Psoas muscle (tissue), 8 donors: ENCODE measurements around the gene DHRS7B. TPM values are rescaled to one million over a fixed set of nuclear protein-coding genes. Genes with fewer than 3 reads are reported as not detected.
"Not testable (repeated sequence)": the region's sequence is repeated elsewhere in the genome, so short reads cannot be mapped to it uniquely, and the experiment has no call there.

Source experiments
- ATAC-seq, 4 donors: fragments of 200-7000 bp; cut with Tn5 transposase; one replicate each; pipeline ENCODE4 v1.9.1; 2020; ENCODE audit warnings: moderate library complexity in 3 of 4, mild to moderate bottlenecking in 2 of 4
- DNase-seq, 2 donors: peaks; one replicate each; pipeline ENCODE4 v3.0.0-alpha.2; 2020
- H3K27ac ChIP-seq: fragments of 200-600 bp; one replicate; pipeline ENCODE4 v1.8.0; 2022
- H3K27me3 ChIP-seq, 3 donors: fragments of 200-600 bp in 1 of 3; one replicate each; pipeline versions ENCODE4 v1.6.1 to v1.8.0; 2013 to 2022; ENCODE audit warnings: low read length in 2 of 3, mild to moderate bottlenecking in 2 of 3, moderate library complexity in 1 of 3; ENCODE audit not compliant: insufficient read depth in 3 of 3
- H3K36me3 ChIP-seq, 2 donors: fragments of 200-600 bp in 1 of 2; one replicate each; pipeline versions ENCODE4 v1.6.1 to v1.8.0; 2013 to 2022; ENCODE audit warnings: low read depth in 1 of 2, mild to moderate bottlenecking in 1 of 2, moderate library complexity in 1 of 2; ENCODE audit not compliant: insufficient read depth in 1 of 2
- H3K4me1 ChIP-seq: fragments of 200-600 bp; one replicate; pipeline ENCODE4 v1.8.0; 2022
- H3K4me3 ChIP-seq: fragments of 200-600 bp; one replicate; pipeline ENCODE4 v1.8.0; 2022; ENCODE audit warnings: mild to moderate bottlenecking
- H3K9me3 ChIP-seq: fragments of 200-600 bp; one replicate; pipeline ENCODE4 v1.8.0; 2022
- CTCF ChIP-seq: fragments of 200-600 bp; IDR thresholded peaks from one replicate; pipeline ENCODE4 v1.8.0; 2022; ENCODE audit warnings: antibody characterized with exemption
- WGBS, 3 donors: extraction: QIAGEN DNeasy Blood & Tissue Kit; methylation state at CpG; one replicate each; pipeline versions ENCODE4 v1.1.6 to v1.1.7; 2013; 5-methylcytosine and 5-hydroxymethylcytosine counted together
- intact Hi-C, 2 donors: fragments of 100-400 bp; cut with DNase I; formaldehyde crosslinking; loops; one replicate each; pipeline versions ENCODE4 v1.11.0 to v1.14.2; 2022
- polyA plus RNA-seq, 3 donors: library from polyadenylated mRNA; stranded (reverse); fragments of 200-250 nt; gene quantifications; one replicate each; pipeline ENCODE4 v1.2.3, GENCODE V29; 2013
- total RNA-seq, 4 donors: library from RNA; stranded (reverse); fragmentation: NEBNext Ultra II Directional in 2 of 4; extraction: Animal tissue kit (Norgen Biotek cat#: 25700) in 2 of 4; gene quantifications; one replicate each; pipeline versions ENCODE4 v1.2.1 to v1.2.4, GENCODE V29; 2021 to 2023
- donor health status: healthy with polysubstance abuse.
- donor health status: DM: no; HTN: no; CAD: no; lungs with moderate emphysema.
- donor health status: Bipolar disorder and iron deficiency.
- donor health status: healthy.
- donor health status: DM: yes; HTN: yes; CAD: no.
- donor health status: DM: no; HTN: no; CAD: no.
- donor health status: DM: no; HTN: no; CAD: no.
- donor health status: DM: yes; HTN: yes; CAD: no.

DHRS7B gene
- total and polyA plus RNA-seq, 7 donors: 15.7 to 50.1 (median 31.9) TPM

GRCh38 chr17:21186399-21187187 is 59.8 kb downstream of the DHRS7B start:
- Histone ChIP-seq H3K4me1 (peaks cover 45% of the 10 kb centered on the region), H3K27ac (no peak overlapping the region), H3K27me3 (no peaks in the 10 kb centered on the region), H3K4me3 (no peak overlapping the region), H3K36me3 (peaks cover 4 to 45% of the 10 kb centered on the region in 2 donors), H3K9me3 (no peaks in the 10 kb centered on the region)
- intact Hi-C loops: no loop called here
- no peak for ATAC-seq
- DNase-seq: no peak
- TF ChIP-seq CTCF: no peak
- 68 to 84% (median 79%) methylated on average over 6 of the region's 6 CpGs for WGBS, 3 donors

GRCh38 chr17:21189361-21189760 is 62.6 kb downstream of the DHRS7B start:
- Histone ChIP-seq H3K27me3 (no peaks in the 10 kb centered on the region), H3K4me3 (no peak overlapping the region), H3K4me1 (peaks cover 49% of the 10 kb centered on the region), H3K9me3 (no peaks in the 10 kb centered on the region), H3K27ac (peak overlapping the region; percentile 52), H3K36me3 (peaks cover 4 to 34% of the 10 kb centered on the region in 2 donors)
- ATAC-seq: peak in 3 of 4 donors; percentile 18 to 33 (median 24)
- TF ChIP-seq CTCF: no peak
- intact Hi-C loops: no loop called here
- no peak for DNase-seq
- 38 to 67% (median 47%) methylated on average over 4 of the region's 4 CpGs for WGBS, 3 donors

GRCh38 chr17:21190078-21190477 is 63.3 kb downstream of the DHRS7B start:
- DNase-seq (no peak), ATAC-seq (no peak)
- TF ChIP-seq CTCF: no peak
- H3K27ac ChIP-seq: peak overlapping the region; percentile 52
- no peak overlapping the region for H3K4me3 ChIP-seq
- intact Hi-C loops: no loop called here
- H3K27me3 ChIP-seq: no peaks in the 10 kb centered on the region
- 59 to 83% (median 60%) methylated on average over 6 of the region's 6 CpGs for WGBS, 3 donors
- H3K36me3 ChIP-seq: peaks cover 4 to 32% of the 10 kb centered on the region in 2 donors
- no peaks in the 10 kb centered on the region for H3K9me3 ChIP-seq
- peaks cover 47% of the 10 kb centered on the region for H3K4me1 ChIP-seq

- WGBS, 3 donors: 32 to 39% (median 35%) methylated on average over 2 of the region's 2 CpGs
- TF ChIP-seq CTCF: no peak
- H3K27me3 ChIP-seq: no peaks in the 10 kb centered on the region
- H3K4me3 ChIP-seq: no peak overlapping the region
- peak overlapping the region; percentile 66 for H3K27ac ChIP-seq
- ATAC-seq: no peak
- peaks cover 0 to 26% of the 10 kb centered on the region in 2 donors for H3K36me3 ChIP-seq
- DNase-seq: no peak
- H3K9me3 ChIP-seq: no peaks in the 10 kb centered on the region
- intact Hi-C loops: no loop called here
- H3K4me1 ChIP-seq: peaks cover 36% of the 10 kb centered on the region
These were observed 64.9 kb downstream of the DHRS7B start for GRCh38 chr17:21191698-21192097.

- Histone ChIP-seq H3K27ac (peak overlapping the region; percentile 66), H3K36me3 (peaks cover 0 to 26% of the 10 kb centered on the region in 2 donors), H3K4me1 (peaks cover 39% of the 10 kb centered on the region)
- intact Hi-C loops, DNase-seq, H3K9me3 ChIP-seq, H3K27me3 ChIP-seq, H3K4me3 ChIP-seq: not testable (repeated sequence)
- ATAC-seq: peak; percentile 56 to 74 (median 63)
- WGBS, 3 donors: 40 to 69% (median 54%) methylated on average over 7 of the region's 7 CpGs
These were observed 65.7 kb downstream of the DHRS7B start for GRCh38 chr17:21192414-21192813.
